Hindlimb muscle (tissue), 1 donor: ENCODE measurements around the gene PLEKHF1. TPM values are rescaled to one million over a fixed set of nuclear protein-coding genes. Genes with fewer than 3 reads are reported as not detected.

Experiments used
- DNase-seq: peaks from one replicate; pipeline ENCODE4 v3.0.0-alpha.2; 2013
- polyA plus RNA-seq: library from polyadenylated mRNA; unstranded; fragments of 120-200 nt; gene quantifications from one replicate; pipeline ENCODE4 v1.2.1, GENCODE V29; 2013; ENCODE audit not compliant: insufficient read length

Gene PLEKHF1
- polyA plus RNA-seq, 1 donor = 4.4 TPM

DNA sequence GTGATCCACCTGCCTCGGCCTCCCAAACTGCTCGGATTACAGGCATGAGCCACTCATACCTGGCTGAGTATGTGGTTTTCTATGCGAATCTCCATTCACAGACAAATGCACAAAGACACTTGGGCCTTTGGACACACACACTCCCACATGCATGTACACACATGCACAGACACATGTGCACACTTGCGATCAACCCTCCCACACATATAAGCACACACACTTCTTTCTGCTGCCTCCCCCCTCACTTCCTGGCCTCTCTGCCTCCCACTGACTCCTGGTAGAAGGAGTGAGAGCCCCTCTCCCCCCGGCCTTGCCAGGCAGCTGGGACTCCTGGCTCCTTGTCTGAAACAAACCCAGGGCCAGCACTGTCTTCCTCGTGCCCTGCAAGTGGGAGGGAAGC, 29.3 kb upstream of the PLEKHF1 start:
- no peak for DNase-seq

DNA sequence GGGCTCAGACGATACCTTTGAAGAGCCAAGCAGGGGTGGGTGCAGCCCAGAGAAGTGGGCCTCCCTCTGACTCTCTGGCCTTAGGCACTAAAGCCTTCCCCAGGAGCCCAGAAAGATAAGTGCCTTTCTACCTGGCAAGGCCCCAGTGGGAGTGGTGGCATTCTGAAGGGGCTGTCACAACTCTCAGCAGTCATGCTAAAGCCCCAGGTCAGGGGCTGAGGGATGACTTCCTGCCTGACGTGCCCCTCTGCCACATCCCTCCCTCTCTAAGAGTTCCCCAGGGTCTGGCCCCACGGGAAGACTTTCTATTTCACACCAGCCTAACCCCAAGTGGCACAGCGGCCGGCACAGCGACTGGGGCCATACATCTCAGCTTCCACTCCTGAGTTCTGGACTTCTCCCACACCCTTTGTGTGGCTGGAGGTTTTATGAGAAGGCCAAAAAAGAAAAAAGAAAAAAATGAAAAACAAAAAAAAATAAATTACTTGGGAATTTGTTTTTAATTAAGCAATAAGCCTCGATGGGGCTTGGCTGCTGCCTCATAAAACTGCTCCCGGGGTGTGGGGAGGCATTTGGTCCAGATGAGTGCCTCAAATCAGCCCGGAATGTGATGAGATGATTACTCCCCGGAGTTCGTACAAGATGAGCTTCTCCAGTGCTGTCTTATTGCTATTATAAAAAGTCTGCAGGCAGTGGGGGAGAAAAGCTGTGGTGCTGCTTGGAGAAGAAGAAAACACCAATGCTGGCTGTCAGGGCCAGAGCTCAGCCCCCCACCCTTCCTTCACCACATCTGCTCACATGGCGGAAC, 28.5 kb upstream of the PLEKHF1 start:
- no peak for DNase-seq

GRCh38 chr19:29639086-29639485, 26.2 kb upstream of the PLEKHF1 start:
- no peak for DNase-seq

- no peak for DNase-seq
Observed at GRCh38 chr19:29640231-29640630, 25.0 kb upstream of the PLEKHF1 start.

- DNase-seq = no peak
Observed at GRCh38 chr19:29641597-29641996, 23.7 kb upstream of the PLEKHF1 start.

DNA sequence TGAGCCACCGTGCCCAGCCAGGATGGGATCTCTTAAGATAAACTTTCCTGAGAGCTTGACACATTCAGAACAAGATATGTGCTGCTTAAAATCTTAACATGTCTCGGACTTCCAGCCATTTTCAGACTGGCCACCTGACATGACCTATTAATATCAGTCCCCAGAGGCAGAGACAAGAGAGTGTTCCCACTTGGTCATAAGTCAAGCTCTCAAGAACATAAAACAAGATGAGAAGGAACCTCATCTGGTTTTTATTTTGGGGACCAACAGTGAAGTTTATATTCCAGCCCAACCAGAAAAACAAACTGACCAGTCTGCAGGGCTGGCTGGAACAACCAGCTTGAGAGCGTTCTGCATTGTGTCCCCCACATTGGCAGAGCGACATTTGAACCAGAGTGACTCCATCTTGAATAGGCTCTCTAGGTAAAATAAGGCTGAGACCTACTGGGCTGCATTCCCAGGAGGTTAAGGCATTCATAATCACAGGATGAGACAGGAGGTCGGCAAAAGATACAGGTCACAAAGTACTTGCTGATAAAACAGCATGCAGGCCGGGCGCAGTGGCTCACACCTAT, 21.8 kb upstream of the PLEKHF1 start:
- DNase-seq = no peak

DNA sequence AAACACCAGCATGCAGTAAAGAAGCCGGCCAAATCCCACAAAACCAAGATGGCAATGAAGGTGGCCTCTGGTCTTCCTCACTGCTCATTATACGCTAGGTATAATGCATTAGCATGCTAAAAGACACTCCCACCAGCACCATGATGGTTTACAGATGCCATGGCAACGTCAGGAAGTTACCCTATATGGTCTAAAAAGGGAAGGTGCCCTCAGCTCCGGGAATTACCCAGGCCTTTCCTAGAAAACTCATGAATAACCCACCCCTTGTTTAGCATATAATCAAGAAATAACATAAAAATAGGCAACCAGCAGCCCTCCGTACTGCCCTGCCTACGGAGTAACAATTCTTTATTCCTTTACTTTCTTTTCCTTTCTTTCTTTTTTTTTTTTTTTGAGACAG, 21.1 kb upstream of the PLEKHF1 start:
- no peak for DNase-seq

GRCh38 chr19:29645491-29645867, 19.8 kb upstream of the PLEKHF1 start:
- no peak for DNase-seq

- no peak for DNase-seq
Observed at GRCh38 chr19:29645911-29646310, 19.4 kb upstream of the PLEKHF1 start.

- no peak for DNase-seq
Observed at GRCh38 chr19:29650772-29651387, 14.4 kb upstream of the PLEKHF1 start.

DNA sequence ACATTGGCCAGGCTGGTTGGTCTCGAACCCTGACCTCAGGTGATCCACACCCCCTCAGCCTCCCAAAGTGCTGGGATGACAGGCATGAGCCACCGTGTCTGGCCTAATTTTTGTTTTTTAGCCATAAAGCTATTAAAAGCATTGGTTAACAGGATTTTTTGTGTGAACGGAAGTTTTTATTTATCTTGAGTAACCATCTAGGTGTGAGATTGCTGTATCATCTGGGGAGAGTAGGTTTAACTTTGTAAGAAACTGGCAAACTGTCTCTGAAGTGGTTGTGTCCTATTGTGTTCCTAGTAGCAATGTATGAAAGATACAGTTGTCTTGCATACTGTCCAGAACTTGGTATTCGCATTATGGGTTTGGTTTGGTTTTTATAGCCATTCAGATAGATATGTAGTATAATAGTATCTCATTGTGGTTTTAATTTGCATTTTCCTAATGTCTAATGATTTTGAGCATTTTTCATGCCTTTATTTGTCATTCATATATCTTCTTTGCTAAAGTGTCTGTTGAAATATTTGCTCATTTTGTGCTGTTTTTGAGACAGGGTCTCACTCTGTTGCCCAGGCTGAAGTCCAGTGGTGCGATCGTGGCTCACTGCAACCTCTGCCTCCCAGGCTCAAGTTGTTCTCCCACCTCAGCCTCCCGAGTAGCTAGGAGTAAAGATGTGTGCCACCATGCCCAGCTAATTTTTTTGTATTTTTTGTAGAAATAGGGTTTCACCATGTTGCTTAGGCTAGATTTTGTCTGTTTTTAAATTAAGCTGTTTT, 13.5 kb upstream of the PLEKHF1 start:
- no peak for DNase-seq

DNA sequence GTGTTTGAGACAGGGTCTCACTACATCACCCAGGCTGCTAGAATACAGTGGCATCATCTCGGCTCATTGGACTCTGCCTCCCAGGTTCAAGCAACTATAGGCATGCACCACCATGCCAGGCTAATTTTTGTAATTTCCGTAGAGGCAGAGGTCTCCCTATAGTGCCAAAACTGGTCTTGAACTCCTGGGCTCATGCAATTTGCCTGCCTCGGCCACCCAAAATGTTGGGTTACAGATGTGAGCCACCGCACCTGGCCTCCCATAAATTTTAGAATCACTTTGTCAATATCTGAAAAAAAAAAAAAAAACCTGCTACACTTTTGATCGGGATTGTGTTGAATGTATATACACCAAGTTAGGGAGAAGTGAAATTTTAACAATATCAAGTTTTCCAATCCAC, 11.9 kb upstream of the PLEKHF1 start:
- DNase-seq = no peak

GRCh38 chr19:29655648-29656335, 9.5 kb upstream of the PLEKHF1 start:
- DNase-seq = no peak

DNA sequence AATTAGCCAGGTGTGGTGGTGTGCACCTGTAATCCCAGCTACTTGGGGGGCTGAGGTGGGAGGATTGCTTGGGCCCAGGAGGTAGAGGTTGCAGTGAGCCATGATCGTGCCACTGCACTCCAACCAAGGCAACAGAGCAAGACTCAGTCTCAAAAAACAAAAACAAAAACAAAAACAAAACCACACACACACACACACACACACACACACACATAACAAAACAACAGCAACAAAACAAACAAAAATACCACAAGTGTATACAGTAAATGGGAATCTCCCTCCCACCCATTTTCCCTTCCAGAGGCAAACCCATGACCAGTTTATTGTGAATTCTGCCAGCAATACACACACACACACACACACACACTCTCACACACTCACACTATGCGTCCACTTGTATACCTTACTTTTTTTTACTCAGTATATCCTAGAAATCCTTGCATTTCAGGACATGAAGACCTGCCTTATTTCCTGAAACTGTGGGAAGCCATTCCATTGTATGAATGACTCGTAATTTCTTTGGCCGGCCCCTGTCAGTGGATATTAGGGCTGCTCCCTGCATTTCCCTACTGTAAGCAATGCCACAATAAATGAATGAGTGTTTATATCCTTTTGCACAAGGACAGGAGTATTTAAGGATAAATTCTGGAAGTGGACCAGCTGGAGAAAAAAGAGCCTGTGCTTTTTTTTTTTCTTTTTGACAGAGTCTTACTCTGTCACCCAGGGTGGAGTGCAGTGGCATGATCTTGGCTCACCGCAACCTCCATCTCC, 6.9 kb upstream of the PLEKHF1 start:
- DNase-seq = no peak

DNA sequence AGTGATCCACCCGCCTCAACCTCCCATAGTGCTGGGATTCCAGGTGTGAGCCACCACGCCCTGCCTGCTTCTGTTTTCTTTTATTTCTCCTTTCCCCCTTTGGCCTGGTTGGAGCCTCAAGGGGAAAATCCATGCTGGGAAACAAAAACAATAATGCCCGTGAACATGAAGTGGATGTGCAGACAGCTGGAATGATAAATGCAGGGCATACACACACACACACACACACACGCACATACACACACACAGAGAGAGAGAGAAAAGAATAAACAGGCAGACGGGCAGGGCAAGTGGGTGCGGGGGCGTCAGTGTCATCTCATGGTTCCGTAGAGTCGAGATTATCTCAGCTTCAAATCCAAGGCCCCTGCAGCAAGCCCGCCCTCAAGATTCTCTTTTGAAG, 4.4 kb upstream of the PLEKHF1 start:
- DNase-seq = no peak

DNA sequence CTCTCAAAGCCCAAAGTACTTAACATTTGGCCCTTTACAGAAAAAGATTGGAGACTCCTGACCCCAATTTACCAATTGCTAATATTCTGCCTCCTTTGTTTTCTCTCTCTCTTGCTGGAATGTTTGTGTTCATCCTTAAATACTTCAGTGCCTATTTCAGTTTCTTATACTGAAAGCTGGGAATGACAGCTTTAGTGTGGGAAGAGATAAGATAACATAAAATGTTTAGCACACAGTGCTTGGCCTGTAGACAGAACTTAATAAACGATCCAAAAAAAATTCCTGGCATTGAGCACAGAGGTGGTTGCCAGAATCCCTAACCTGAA, 3.0 kb upstream of the PLEKHF1 start:
- no peak for DNase-seq

- DNase-seq = peak; percentile 83
Observed at GRCh38 chr19:29662604-29663404, 2.5 kb upstream of the PLEKHF1 start.

GRCh38 chr19:29663861-29664752, 1.2 kb upstream of the PLEKHF1 start:
- DNase-seq = no peak

DNA sequence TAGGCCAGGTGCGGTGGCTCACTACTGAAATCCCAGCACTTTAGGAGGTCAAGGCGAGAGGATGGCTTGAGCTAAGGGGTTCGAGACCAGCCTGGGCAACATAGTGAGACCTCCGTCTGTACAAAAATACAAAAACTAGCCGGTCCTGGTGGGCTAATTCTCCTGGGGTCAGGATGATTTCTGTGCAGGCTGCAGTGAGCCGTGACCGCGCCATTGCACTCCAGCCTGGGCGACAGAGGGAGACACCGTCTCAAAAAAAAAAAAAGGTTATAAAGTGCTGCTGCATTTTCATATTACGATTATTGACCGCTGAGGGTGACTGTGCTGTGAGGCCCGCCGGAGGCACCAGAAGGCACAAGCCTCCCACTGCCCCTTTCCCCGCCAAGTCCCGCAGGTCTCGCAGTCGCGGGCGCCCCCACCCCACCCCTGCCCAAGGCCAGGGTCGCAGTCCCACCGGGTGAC, 477 bp upstream of the PLEKHF1 start:
- DNase-seq = no peak
